CD4-positive, CD25-positive, alpha-beta regulatory T cell (primary cell): ENCODE results near the gene QSOX2. TPM values are rescaled to one million over a fixed set of nuclear protein-coding genes. Genes with fewer than 3 reads are reported as not detected.

ENCODE experiments used
- polyA plus RNA-seq, 4 donors: library from polyadenylated mRNA; unstranded; fragments of 300-500 nt; fragmentation: Illumina TruSeq; gene quantifications; one replicate each; pipeline ENCODE4 v1.2.3, GENCODE V29; 2021
- total RNA-seq: library from RNA; stranded (reverse); gene quantifications from one replicate; pipeline ENCODE4 v1.2.3, GENCODE V29; 2022

QSOX2 gene
- total and polyA plus RNA-seq, 5 donors from 2014 or later = 0.33 to 16.6 (median 0.46) TPM

Other genes starting within 250 kb of the QSOX2 start
- gene NACC2, start 150.5 kb downstream of the QSOX2 start, total RNA-seq = 4.8 TPM
- gene NACC2, start 150.5 kb downstream of the QSOX2 start, polyA plus RNA-seq = 1 to 10 TPM in 2 of 4 donors, under 1 TPM in 2; 0.76 to 1.9 (median 0.92) TPM
- gene TMEM250, start 126.9 kb downstream of the QSOX2 start, total RNA-seq = 21.5 TPM
- gene TMEM250, start 126.9 kb downstream of the QSOX2 start, polyA plus RNA-seq = 10 to 100 TPM; 44.7 to 55.6 (median 45.7) TPM
- gene LHX3, start 40.7 kb downstream of the QSOX2 start, total RNA-seq = not detected
- gene LHX3, start 40.7 kb downstream of the QSOX2 start, polyA plus RNA-seq = not detected
- gene CCDC187, start 58.3 kb upstream of the QSOX2 start, total RNA-seq = not detected
- not detected for gene CCDC187, start 58.3 kb upstream of the QSOX2 start, polyA plus RNA-seq
- 12.3 TPM for gene GPSM1, start 81.7 kb upstream of the QSOX2 start, total RNA-seq
- gene GPSM1, start 81.7 kb upstream of the QSOX2 start, polyA plus RNA-seq = 1 to 10 TPM in 3 of 4 donors, under 1 TPM in 1; 0.59 to 1.9 (median 1.2) TPM
- 25.5 TPM for gene DNLZ, start 117.9 kb upstream of the QSOX2 start, total RNA-seq
- gene DNLZ, start 117.9 kb upstream of the QSOX2 start, polyA plus RNA-seq = 10 to 100 TPM; 51.1 to 67.9 (median 61.5) TPM
- 0.35 TPM for gene CARD9, start 127.9 kb upstream of the QSOX2 start, total RNA-seq
- under 1 TPM; 0.23 to 0.82 (median 0.33) TPM for gene CARD9, start 127.9 kb upstream of the QSOX2 start, polyA plus RNA-seq
- gene SNAPC4, start 154.4 kb upstream of the QSOX2 start, total RNA-seq = 13.3 TPM
- 1 to 10 TPM in 2 of 4 donors, under 1 TPM in 2; 0.40 to 1.2 (median 0.96) TPM for gene SNAPC4, start 154.4 kb upstream of the QSOX2 start, polyA plus RNA-seq
- 63.2 TPM for gene ENTR1, start 164.8 kb upstream of the QSOX2 start, total RNA-seq
- gene ENTR1, start 164.8 kb upstream of the QSOX2 start, polyA plus RNA-seq = 1 to 10 TPM; 7.8 to 9.9 (median 9.2) TPM
- 86.2 TPM for gene PMPCA, start 164.8 kb upstream of the QSOX2 start, total RNA-seq
- gene PMPCA, start 164.8 kb upstream of the QSOX2 start, polyA plus RNA-seq = 10 to 100 TPM; 36.5 to 46.5 (median 39.2) TPM
- 30.3 TPM for gene INPP5E, start 194.0 kb upstream of the QSOX2 start, total RNA-seq
- gene INPP5E, start 194.0 kb upstream of the QSOX2 start, polyA plus RNA-seq = 1 to 10 TPM; 1.9 to 4.4 (median 2.3) TPM
- 74.4 TPM for gene SEC16A, start 237.2 kb upstream of the QSOX2 start, total RNA-seq
- 10 to 100 TPM; 17.7 to 22.7 (median 21.1) TPM for gene SEC16A, start 237.2 kb upstream of the QSOX2 start, polyA plus RNA-seq